ENCODE data around the gene TSPAN3.

GRCh38 chr15:77070180-77070494 lies 772 bp downstream of the TSPAN3 start:
- TF ChIP-seq POLR2A (IDR thresholded peaks at IDR 0.05): no peak
- TF ChIP-seq, protein P1, sequence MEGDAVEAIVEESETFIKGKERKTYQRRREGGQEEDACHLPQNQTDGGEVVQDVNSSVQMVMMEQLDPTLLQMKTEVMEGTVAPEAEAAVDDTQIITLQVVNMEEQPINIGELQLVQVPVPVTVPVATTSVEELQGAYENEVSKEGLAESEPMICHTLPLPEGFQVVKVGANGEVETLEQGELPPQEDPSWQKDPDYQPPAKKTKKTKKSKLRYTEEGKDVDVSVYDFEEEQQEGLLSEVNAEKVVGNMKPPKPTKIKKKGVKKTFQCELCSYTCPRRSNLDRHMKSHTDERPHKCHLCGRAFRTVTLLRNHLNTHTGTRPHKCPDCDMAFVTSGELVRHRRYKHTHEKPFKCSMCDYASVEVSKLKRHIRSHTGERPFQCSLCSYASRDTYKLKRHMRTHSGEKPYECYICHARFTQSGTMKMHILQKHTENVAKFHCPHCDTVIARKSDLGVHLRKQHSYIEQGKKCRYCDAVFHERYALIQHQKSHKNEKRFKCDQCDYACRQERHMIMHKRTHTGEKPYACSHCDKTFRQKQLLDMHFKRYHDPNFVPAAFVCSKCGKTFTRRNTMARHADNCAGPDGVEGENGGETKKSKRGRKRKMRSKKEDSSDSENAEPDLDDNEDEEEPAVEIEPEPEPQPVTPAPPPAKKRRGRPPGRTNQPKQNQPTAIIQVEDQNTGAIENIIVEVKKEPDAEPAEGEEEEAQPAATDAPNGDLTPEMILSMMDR (IDR thresholded peaks at IDR 0.05): no peak

All from vagina (tissue), 2 donors.